ENCODE results near the gene HELT.
"Not testable (repeated sequence)": the region's sequence is repeated elsewhere in the genome, so short reads cannot be mapped to it uniquely, and the experiment has no call there.

Gene HELT

GRCh38 chr4:185017964-185018772 lies at the start of gene HELT:
TSS of gene HELT (plus strand) at chr4:185018490. CDS start at chr4:185018929, 439 bp downstream.
- no peak for DNase-seq (ENCODE audit: low read depth in 2 of 3, low spot score in 1 of 3)

- no peak for DNase-seq (ENCODE audit: low read depth in 2 of 3, low spot score in 1 of 3)
Measured at GRCh38 chr4:184968784-184969201, 49.5 kb upstream of the HELT start.

GRCh38 chr4:184969610-184970009 lies 48.7 kb upstream of the HELT start:
- no peak for DNase-seq (ENCODE audit: low read depth in 2 of 3, low spot score in 1 of 3)

GRCh38 chr4:184972991-184973390 lies 45.3 kb upstream of the HELT start:
- no peak for DNase-seq (ENCODE audit: low read depth in 2 of 3, low spot score in 1 of 3)

GRCh38 chr4:184976348-184976747 lies 41.9 kb upstream of the HELT start:
- not testable (repeated sequence) for DNase-seq (ENCODE audit: low read depth in 2 of 3, low spot score in 1 of 3)

GRCh38 chr4:184977747-184978146 lies 40.5 kb upstream of the HELT start:
- no peak for DNase-seq (ENCODE audit: low read depth in 2 of 3, low spot score in 1 of 3)

- no peak for DNase-seq (ENCODE audit: low read depth in 2 of 3, low spot score in 1 of 3)
Measured at GRCh38 chr4:184978211-184978610, 40.1 kb upstream of the HELT start.

GRCh38 chr4:184979461-184980124 lies 38.7 kb upstream of the HELT start:
- DNase-seq (ENCODE audit: low read depth in 2 of 3, low spot score in 1 of 3) = no peak

- no peak for DNase-seq (ENCODE audit: low read depth in 2 of 3, low spot score in 1 of 3)
Measured at GRCh38 chr4:184980261-184980660, 38.0 kb upstream of the HELT start.

GRCh38 chr4:184983672-184984356 lies 34.5 kb upstream of the HELT start:
- DNase-seq (ENCODE audit: low read depth in 2 of 3, low spot score in 1 of 3) = peak; percentile 40 to 55 (median 51)

GRCh38 chr4:184987493-184988031 lies 30.7 kb upstream of the HELT start:
- no peak for DNase-seq (ENCODE audit: low read depth in 2 of 3, low spot score in 1 of 3)

GRCh38 chr4:184988611-184989010 lies 29.7 kb upstream of the HELT start:
- no peak for DNase-seq (ENCODE audit: low read depth in 2 of 3, low spot score in 1 of 3)

- DNase-seq (ENCODE audit: low read depth in 2 of 3, low spot score in 1 of 3) = not testable (repeated sequence)
Measured at GRCh38 chr4:184989283-184989682, 29.0 kb upstream of the HELT start.

GRCh38 chr4:184990131-184990530 lies 28.2 kb upstream of the HELT start:
- not testable (repeated sequence) for DNase-seq (ENCODE audit: low read depth in 2 of 3, low spot score in 1 of 3)

GRCh38 chr4:184991860-184992259 lies 26.4 kb upstream of the HELT start:
- DNase-seq (ENCODE audit: low read depth in 2 of 3, low spot score in 1 of 3) = no peak

- DNase-seq (ENCODE audit: low read depth in 2 of 3, low spot score in 1 of 3) = no peak
Measured at GRCh38 chr4:184992422-184992821, 25.9 kb upstream of the HELT start.

GRCh38 chr4:184993247-184993646 lies 25.0 kb upstream of the HELT start:
- no peak for DNase-seq (ENCODE audit: low read depth in 2 of 3, low spot score in 1 of 3)

- no peak for DNase-seq (ENCODE audit: low read depth in 2 of 3, low spot score in 1 of 3)
Measured at GRCh38 chr4:184994010-184994622, 24.2 kb upstream of the HELT start.

- DNase-seq (ENCODE audit: low read depth in 2 of 3, low spot score in 1 of 3) = no peak
Measured at GRCh38 chr4:184994623-184995010, 23.7 kb upstream of the HELT start.

GRCh38 chr4:184997656-184998055 lies 20.6 kb upstream of the HELT start:
- DNase-seq (ENCODE audit: low read depth in 2 of 3, low spot score in 1 of 3) = not testable (repeated sequence)

GRCh38 chr4:185002784-185003183 lies 15.5 kb upstream of the HELT start:
- DNase-seq (ENCODE audit: low read depth in 2 of 3, low spot score in 1 of 3) = no peak
